AG04449 (cell line): ENCODE results near the gene LMLN.

Experiments
- CTCF ChIA-PET: fragments of 350-600 bp; formaldehyde crosslinking; extraction: SDS; loops from one replicate; lab custom pipeline; 2021; ENCODE audit warnings: antibody characterized with exemption; lab: Yijun Ruan, JAX
- POLR2A ChIA-PET: fragments of 400-600, 350-600 bp; formaldehyde crosslinking; extraction: SDS; loops from one replicate; lab custom pipeline; 2020; ENCODE audit warnings: antibody characterized with exemption, inconsistent platforms; lab: Yijun Ruan, JAX
- DNase-seq: peaks from one replicate; pipeline ENCODE4 v3.0.0-alpha.2; 2010; ENCODE audit warnings: low read depth, low spot score
- H3K4me3 ChIP-seq: 2 replicates; pipeline ENCODE4 v1.5.1; 2011; ENCODE audit warnings: low read depth, mild to moderate bottlenecking, control low read depth, low read length
- CTCF ChIP-seq: IDR thresholded peaks from one replicate; pipeline ENCODE4 v1.5.1; 2011; ENCODE audit warnings: mild to moderate bottlenecking, moderate library complexity, low read length, control low read depth, inconsistent platforms; ENCODE audit not compliant: insufficient read depth; ENCODE audit errors: missing control alignments

LMLN gene

GRCh38 chr3:197936819-197937384 is 23.1 kb upstream of the LMLN start:
- ChIA-PET POLR2A (no interaction called here), CTCF (interaction anchor here (1.4 to 2.4 kb wide), 3 partner anchors 12 to 32 kb away, joined by 3 to 11 read pairs (median 5); no protein-coding TSS in a partner anchor)
- no peak for TF ChIP-seq CTCF
- no peak overlapping the region for H3K4me3 ChIP-seq
- DNase-seq: no peak

- no peak for TF ChIP-seq CTCF
Observed at GRCh38 chr3:197940745-197941384, 19.2 kb upstream of the LMLN start.

GRCh38 chr3:197942956-197943556 is 17.0 kb upstream of the LMLN start:
- no peak for DNase-seq
- TF ChIP-seq CTCF: peak; percentile 75
- ChIA-PET POLR2A (no interaction called here), CTCF (interaction anchor here (0.6 to 9.9 kb wide), 34 partner anchors 8 to 345 kb away, joined by 3 to 143 read pairs (median 5); no protein-coding TSS in a partner anchor)
- no peak overlapping the region for H3K4me3 ChIP-seq

More at GRCh38 chr3:197940745-197941384, 19.2 kb upstream of the LMLN start:
- POLR2A ChIA-PET: no interaction called here
- no peak overlapping the region for H3K4me3 ChIP-seq
- CTCF ChIA-PET: interaction anchor here (0.8 to 9.9 kb wide), 3 partner anchors 9 to 36 kb away, joined by 3 to 143 read pairs (median 11); no protein-coding TSS in a partner anchor
- DNase-seq: no peak

GRCh38 chr3:197949191-197949777 is 10.7 kb upstream of the LMLN start:
- no peak for DNase-seq
- POLR2A ChIA-PET: interaction anchor here (0.7 to 0.9 kb wide), 2 partner anchors 9 to 38 kb away, joined by 3 to 8 read pairs; no protein-coding TSS in a partner anchor
- peak overlapping the region; percentile 81 for H3K4me3 ChIP-seq
- TF ChIP-seq CTCF: no peak
- CTCF ChIA-PET: interaction anchor here (1.4 to 3.8 kb wide), 2 partner anchors 12 to 43 kb away, joined by 5 to 22 read pairs; no protein-coding TSS in a partner anchor

- peak; percentile 63 for DNase-seq
- ChIA-PET POLR2A (interaction anchor here (0.7 to 0.9 kb wide), 2 partner anchors 8 to 38 kb away, joined by 3 to 8 read pairs; no protein-coding TSS in a partner anchor), CTCF (interaction anchor here (1.6 to 3.8 kb wide), 2 partner anchors 7 to 44 kb away, joined by 7 to 22 read pairs; no protein-coding TSS in a partner anchor)
- TF ChIP-seq CTCF: no peak
- H3K4me3 ChIP-seq: peak within 1 kb of the TSS; percentile 81
Observed at GRCh38 chr3:197949778-197950676, 10.0 kb upstream of the LMLN start, which contains the start of gene RPL35A. RPL35A (plus strand) TSS chr3:197950190; CDS start chr3:197950968, 778 bp downstream.
